LNCAP (cell line): ENCODE data around the gene COMMD3.

ENCODE experiments used
- TF ChIP-seq, protein P1 (sequence below): fragments of 450-650 bp; IDR thresholded peaks from 2 replicates; pipeline ENCODE4 v1.5.1; 2017; ENCODE audit warnings: mild to moderate bottlenecking

COMMD3 gene

DNA sequence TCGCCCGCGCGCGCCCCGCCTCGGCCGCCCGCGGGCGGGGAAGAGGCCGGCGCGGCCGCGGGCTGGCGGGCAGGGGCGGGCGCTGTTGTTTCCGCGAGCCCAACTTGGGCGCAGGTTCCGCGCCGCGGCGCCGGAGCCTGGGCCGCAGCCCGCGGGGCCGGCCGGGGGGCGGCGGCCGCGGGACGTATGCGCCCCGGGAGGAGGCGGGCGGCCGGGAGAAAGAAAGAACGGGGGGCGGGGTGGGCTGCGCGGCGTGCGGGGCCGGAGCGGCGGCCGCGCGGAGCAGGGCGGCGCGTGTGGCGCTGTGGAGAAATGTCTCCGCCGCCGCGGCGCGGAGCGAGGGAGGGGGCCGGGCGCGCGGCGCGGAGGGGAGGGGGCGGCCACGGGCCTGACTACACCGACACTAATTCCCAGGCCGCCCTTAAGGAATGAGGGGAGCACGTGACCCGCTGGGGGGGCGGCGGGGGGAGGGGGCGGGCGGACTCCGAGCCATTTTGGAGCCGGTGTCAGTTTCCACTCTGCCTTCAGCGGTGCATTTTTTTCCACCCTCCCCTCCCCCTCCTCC, 4.5 kb downstream of the COMMD3 start, which contains the start of gene BMI1:
Gene BMI1, plus strand, starts transcription at position 509 of the 565 bp plus-strand sequence. CDS start 5,351 bp downstream, outside the sequence.
- TF ChIP-seq, protein P1, sequence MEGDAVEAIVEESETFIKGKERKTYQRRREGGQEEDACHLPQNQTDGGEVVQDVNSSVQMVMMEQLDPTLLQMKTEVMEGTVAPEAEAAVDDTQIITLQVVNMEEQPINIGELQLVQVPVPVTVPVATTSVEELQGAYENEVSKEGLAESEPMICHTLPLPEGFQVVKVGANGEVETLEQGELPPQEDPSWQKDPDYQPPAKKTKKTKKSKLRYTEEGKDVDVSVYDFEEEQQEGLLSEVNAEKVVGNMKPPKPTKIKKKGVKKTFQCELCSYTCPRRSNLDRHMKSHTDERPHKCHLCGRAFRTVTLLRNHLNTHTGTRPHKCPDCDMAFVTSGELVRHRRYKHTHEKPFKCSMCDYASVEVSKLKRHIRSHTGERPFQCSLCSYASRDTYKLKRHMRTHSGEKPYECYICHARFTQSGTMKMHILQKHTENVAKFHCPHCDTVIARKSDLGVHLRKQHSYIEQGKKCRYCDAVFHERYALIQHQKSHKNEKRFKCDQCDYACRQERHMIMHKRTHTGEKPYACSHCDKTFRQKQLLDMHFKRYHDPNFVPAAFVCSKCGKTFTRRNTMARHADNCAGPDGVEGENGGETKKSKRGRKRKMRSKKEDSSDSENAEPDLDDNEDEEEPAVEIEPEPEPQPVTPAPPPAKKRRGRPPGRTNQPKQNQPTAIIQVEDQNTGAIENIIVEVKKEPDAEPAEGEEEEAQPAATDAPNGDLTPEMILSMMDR: 0 out of 2 replicates have a peak, but pooled peaks have one; percentile 16

DNA sequence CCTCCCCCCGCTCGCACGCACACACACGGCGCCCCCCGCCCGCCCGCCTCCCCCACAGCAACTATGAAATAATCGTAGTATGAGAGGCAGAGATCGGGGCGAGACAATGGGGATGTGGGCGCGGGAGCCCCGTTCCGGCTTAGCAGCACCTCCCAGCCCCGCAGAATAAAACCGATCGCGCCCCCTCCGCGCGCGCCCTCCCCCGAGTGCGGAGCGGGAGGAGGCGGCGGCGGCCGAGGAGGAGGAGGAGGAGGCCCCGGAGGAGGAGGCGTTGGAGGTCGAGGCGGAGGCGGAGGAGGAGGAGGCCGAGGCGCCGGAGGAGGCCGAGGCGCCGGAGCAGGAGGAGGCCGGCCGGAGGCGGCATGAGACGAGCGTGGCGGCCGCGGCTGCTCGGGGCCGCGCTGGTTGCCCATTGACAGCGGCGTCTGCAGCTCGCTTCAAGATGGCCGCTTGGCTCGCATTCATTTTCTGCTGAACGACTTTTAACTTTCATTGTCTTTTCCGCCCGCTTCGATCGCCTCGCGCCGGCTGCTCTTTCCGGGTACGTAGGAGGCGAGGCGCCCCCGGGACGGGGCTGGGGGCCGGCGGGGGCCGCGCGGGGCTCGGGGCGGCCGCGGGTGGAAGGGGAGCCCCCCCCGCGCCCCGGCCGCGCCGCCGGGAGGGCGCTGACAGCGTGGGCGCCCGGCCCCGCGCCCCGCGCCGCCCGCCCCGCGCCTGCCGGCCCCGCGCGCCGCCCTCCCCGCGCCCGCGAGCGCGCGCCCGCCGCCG, 5.2 kb downstream of the COMMD3 start:
- TF ChIP-seq, protein P1: no peak

DNA sequence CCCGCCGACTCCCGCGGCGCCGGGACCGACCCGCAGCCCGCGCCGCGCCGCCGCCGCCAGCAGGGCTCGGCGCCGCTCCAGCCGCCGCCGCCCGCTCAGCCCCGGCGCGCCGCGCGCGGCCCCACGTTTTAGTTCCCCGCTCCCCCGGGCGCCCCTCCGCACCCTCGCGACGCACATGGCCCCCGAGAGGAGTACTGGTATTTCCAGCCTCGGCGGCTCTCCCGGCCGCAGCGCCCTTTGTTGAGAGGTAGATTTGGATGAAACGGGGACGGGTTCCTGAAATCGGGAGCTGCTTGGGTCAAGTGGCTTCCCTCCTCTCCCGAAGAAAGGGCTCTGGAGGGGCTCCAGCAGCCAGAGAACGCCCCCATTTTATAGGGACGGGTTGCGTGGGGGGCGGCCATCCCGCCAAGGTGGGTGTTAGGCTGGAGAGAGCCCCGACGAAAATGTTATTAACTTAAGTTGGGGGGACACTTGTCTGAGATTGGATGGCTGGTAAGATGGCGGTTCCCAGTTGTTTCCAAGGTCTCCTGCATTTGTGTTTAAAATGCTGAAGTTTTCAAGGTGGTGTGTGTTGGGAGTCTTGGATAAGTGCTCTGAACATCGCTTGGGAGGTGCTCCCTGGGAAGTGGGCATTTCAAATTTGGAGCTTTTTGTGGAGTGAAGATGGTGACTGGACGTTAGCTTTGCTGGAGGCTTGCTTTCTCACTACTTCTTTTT, 5.9 kb downstream of the COMMD3 start:
- TF ChIP-seq, protein P1: no peak

DNA sequence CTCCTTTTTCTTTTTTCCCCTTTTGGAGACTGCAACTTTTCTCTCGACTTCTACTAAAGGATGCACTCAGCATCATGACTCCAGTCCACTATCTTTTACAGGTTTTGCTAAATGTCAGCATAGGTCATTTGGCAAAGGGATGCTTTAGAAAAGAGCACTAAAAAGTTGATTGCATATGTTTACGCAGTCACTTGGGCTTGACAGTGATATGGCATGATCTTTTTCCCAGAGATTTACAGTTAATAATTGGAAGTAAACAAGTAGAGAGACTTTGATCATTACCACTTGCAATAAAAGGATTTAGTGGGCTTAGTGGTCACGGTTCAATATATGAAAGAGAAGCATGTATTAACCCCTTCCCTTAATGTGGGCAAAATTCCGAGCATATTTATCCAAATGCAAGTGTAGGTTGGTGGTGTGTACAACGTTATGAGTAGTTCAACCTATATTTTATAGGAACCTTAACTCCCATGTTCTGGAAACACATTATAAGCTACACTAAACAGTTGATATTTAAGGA, 6.5 kb downstream of the COMMD3 start:
- TF ChIP-seq, protein P1: no peak

DNA sequence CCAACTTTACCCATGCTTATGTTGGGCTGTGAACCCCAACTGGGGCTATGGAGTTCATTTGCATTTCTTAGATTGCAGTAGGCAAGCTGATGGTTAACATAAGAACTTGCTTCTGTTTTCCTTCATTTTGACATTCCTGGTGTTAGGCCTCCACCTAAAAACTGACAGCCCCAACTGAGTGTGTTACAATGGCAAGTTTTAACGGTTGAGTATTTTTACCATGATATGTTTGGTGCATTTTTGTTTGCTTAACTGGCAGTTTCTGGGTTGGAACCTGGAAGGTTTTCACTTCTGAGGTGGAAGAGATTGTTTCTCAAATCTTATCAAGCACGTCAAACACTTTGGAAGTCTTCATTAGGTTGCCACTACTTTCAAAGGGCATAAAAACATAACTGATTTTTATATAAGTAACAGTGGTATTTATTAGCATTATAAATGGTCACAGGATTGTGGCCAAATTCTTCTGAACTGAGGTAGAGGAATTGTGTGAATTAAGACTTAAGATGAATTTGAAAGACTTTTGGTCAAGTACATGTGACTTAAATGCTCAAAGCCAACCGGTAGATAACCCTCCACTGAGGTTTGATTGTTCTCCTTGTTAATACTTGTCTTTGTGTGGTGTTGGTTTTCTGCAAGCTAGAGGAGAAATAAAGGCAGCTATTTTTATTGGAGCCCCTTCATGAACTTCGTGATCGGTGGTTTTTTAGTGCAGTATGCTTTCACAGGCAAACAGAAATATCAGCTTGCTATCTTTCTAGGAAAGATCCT, 7.5 kb downstream of the COMMD3 start:
- TF ChIP-seq, protein P1: no peak

DNA sequence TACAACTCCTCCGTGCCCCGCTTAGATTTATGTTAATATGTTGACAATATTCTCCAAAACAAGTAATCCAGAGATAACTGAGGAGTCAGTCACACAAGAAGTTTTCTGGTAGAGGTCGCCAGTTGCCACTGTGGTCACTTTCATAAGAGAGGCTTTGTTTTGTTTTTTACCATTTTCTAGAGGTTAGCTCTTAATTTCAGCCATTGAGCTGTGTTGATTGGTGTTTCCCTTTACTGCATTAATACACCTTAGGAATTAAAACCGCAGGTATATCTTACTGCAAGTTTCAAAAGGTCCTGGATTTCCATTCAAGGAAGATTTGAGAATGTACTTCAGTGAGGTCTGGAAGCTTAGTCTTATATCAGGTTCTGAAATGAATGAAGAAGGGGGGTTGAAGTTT, 8.2 kb downstream of the COMMD3 start:
- TF ChIP-seq, protein P1: no peak

DNA sequence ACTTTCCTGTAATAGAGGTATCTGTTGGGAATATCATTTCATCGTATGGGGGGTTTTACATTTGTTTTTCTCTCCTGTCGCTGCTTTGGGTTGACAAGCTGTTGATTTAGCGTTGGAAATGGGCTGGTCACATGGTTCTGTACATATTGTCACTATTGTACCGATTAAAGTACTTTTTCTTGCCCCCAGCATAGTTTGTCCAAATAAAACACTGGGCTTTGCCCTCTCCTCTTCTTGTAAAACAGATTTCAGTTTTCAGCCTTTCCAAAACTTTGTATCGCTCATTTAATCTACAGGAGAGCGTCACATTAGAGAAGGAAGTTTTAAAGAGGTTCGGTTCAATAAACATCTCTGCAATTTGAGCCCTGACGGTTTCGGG, 8.7 kb downstream of the COMMD3 start:
- TF ChIP-seq, protein P1: no peak
